ENCODE results near the gene DOCK9. TPM values are rescaled to one million over a fixed set of nuclear protein-coding genes. Genes with fewer than 3 reads are reported as not detected.

The DOCK9 gene
- polyA plus RNA-seq, 1 of the 3 experiments (the other 2 are of a cell fraction) = 16.6 TPM

- Histone ChIP-seq H3K79me2 (ENCODE audit: insufficient read depth) (no peaks in the 10 kb centered on the region), H2AFZ (ENCODE audit: low read depth) (no peak overlapping the region), H4K20me1 (ENCODE audit: insufficient read depth) (no peaks in the 10 kb centered on the region), H3K36me3 (replicated peaks in 1 of 2; ENCODE audit: control insufficient read depth in 1 of 2, insufficient read depth in 2 of 2, low read length in 1 of 2) (peaks cover 2% of the 10 kb centered on the region in 2 experiments), H3K9me2 (no peaks in the 10 kb centered on the region), H3K4me3 (ENCODE audit: low read depth in 2 of 2, low read length in 1 of 2) (no peak overlapping the region), H3K27ac (ENCODE audit: low read depth in 2 of 2, low read length in 1 of 2) (no peak overlapping the region), H3K9me3 (no peaks in the 10 kb centered on the region), H3K4me2 (no peak overlapping the region), H3K4me1 (ENCODE audit: control insufficient read depth in 1 of 2, insufficient read depth in 2 of 2, low read depth in 1 of 2, low read length in 1 of 2) (peaks cover 0 to 2% of the 10 kb centered on the region in 2 experiments; a peak in 1 of 4 replicates), H3K9ac (no peak overlapping the region), H3F3A (replicated peaks; ENCODE audit: insufficient read depth) (no peaks in the 10 kb centered on the region), H3K27me3 (ENCODE audit: insufficient read depth) (no peaks in the 10 kb centered on the region)
- POLR2A ChIA-PET = no interaction called here
- CTCF ChIA-PET = no interaction called here
- no peak for TF ChIP-seq FOSL2 (IDR thresholded peaks at IDR 0.05; ENCODE audit: borderline replicate concordance, low read depth)
- TF ChIP-seq SMC3 (IDR thresholded peaks at IDR 0.05; ENCODE audit: low read depth, low read length) = no peak
- TF ChIP-seq SIN3A (IDR thresholded peaks at IDR 0.05; ENCODE audit: borderline replicate concordance, low read depth, low read length) = no peak
- TF ChIP-seq CHD2 (IDR thresholded peaks at IDR 0.05; ENCODE audit: low read length, partially characterized antibody) = no peak
- no peak for TF ChIP-seq GATA2 (CRISPR knock-in tag; IDR thresholded peaks at IDR 0.05)
- TF ChIP-seq JUND (IDR thresholded peaks at IDR 0.05) = no peak
- TF ChIP-seq USF1 (IDR thresholded peaks at IDR 0.05; ENCODE audit: borderline replicate concordance, low read depth) = no peak
- no peak for TF ChIP-seq MAX (IDR thresholded peaks at IDR 0.05; ENCODE audit: low read depth)
- no peak for TF ChIP-seq RXRA (IDR thresholded peaks at IDR 0.05; ENCODE audit: borderline replicate concordance, low read depth)
- TF ChIP-seq ELF1 (IDR thresholded peaks at IDR 0.05) = no peak
- no peak for TF ChIP-seq TEAD4 (IDR thresholded peaks at IDR 0.05; ENCODE audit: borderline replicate concordance, insufficient read depth)
- TF ChIP-seq TAF1 (IDR thresholded peaks at IDR 0.05; ENCODE audit: borderline replicate concordance, low read depth, low read length) = no peak
- DNase-seq = no peak
- WGBS (ENCODE audit: low lambda C conversion rate) = 79% methylated on average over 6 of the region's 6 CpGs
These were observed 117.4 kb downstream of the DOCK9 start for GRCh38 chr13:98860491-98860890.

- H3K9ac ChIP-seq = no peak overlapping the region
- H3K9me3 ChIP-seq = no peaks in the 10 kb centered on the region
- H3K9me2 ChIP-seq = no peaks in the 10 kb centered on the region
- ChIA-PET CTCF (interaction anchor here (0.7 to 0.9 kb wide), 2 partner anchors 18 to 40 kb away, joined by 3 to 4 read pairs; no protein-coding TSS in a partner anchor), POLR2A (no interaction called here)
- no peaks in the 10 kb centered on the region for H3K27me3 ChIP-seq (ENCODE audit: insufficient read depth)
- no peak overlapping the region for H3K4me2 ChIP-seq
- no peaks in the 10 kb centered on the region for H4K20me1 ChIP-seq (ENCODE audit: insufficient read depth)
- TF ChIP-seq USF1 (IDR thresholded peaks at IDR 0.05; ENCODE audit: borderline replicate concordance, low read depth) = no peak
- TF ChIP-seq TCF12 (IDR thresholded peaks at IDR 0.05) = no peak
- no peak for TF ChIP-seq IRF3 (IDR thresholded peaks at IDR 0.05; ENCODE audit: low read depth, low read length)
- TF ChIP-seq RCOR1 (IDR thresholded peaks at IDR 0.05; ENCODE audit: low read length) = no peak
- TF ChIP-seq JUND (IDR thresholded peaks at IDR 0.05) = no peak
- TF ChIP-seq TAF1 (IDR thresholded peaks at IDR 0.05; ENCODE audit: borderline replicate concordance, low read depth, low read length) = no peak
- no peak for TF ChIP-seq GABPA (IDR thresholded peaks at IDR 0.05; ENCODE audit: low read depth)
- no peak for TF ChIP-seq FOXJ3 (CRISPR knock-in tag; IDR thresholded peaks at IDR 0.05)
- TF ChIP-seq SIN3A (IDR thresholded peaks at IDR 0.05; ENCODE audit: borderline replicate concordance, low read depth, low read length) = no peak
- TF ChIP-seq ELF1 (IDR thresholded peaks at IDR 0.05) = no peak
- no peak for DNase-seq
- H3F3A ChIP-seq (replicated peaks; ENCODE audit: insufficient read depth) = no peaks in the 10 kb centered on the region
- H3K4me3 ChIP-seq (ENCODE audit: low read depth in 2 of 2, low read length in 1 of 2) = no peak overlapping the region
- H3K79me2 ChIP-seq (ENCODE audit: insufficient read depth) = no peaks in the 10 kb centered on the region
- H3K36me3 ChIP-seq (replicated peaks in 1 of 2; ENCODE audit: control insufficient read depth in 1 of 2, insufficient read depth in 2 of 2, low read length in 1 of 2) = peaks cover 2% of the 10 kb centered on the region in 2 experiments
- 96% methylated on average over 4 of the region's 4 CpGs for WGBS (ENCODE audit: low lambda C conversion rate)
- H3K4me1 ChIP-seq (ENCODE audit: control insufficient read depth in 1 of 2, insufficient read depth in 2 of 2, low read depth in 1 of 2, low read length in 1 of 2) = peaks cover 0 to 2% of the 10 kb centered on the region in 2 experiments; a peak in 1 of 4 replicates
- no peak overlapping the region for H2AFZ ChIP-seq (ENCODE audit: low read depth)
- H3K27ac ChIP-seq (ENCODE audit: low read depth in 2 of 2, low read length in 1 of 2) = no peak overlapping the region
These were observed 119.7 kb downstream of the DOCK9 start for GRCh38 chr13:98858191-98858590.

Data from SK-N-SH (cell line).